ENCODE measurements around the gene DHRS7. TPM values are rescaled to one million over a fixed set of nuclear protein-coding genes. Genes with fewer than 3 reads are reported as not detected.

Gene DHRS7
- total RNA-seq, 1 experiment from 2014 or later: 27.7 TPM

DNA sequence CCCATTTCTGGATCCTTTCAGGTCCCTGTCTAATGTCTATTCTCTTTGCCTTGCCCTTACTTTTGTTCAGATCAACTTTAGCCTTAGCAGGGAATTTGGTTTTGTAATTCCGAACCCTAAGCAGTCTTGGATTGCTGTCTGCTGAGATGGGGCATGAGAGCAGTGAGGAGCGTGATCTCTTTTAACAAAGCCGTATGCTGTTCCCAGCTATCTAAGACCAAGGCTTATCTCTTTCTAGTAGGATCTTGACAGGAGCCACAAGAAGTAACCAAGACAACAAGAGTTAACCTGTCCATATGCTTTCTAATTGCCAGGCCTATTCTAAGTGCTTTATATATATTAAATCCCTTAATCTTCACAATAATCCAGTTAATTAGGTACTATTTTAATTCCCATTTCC lies 4.5 kb upstream of the DHRS7 start:
- Histone ChIP-seq H2BK120ac (ENCODE audit: low read depth, low read length, poor library complexity, severe bottlenecking) (no peak overlapping the region), H2BK12ac (ENCODE audit: insufficient read length, low read depth, low read length) (no peak overlapping the region), H3K14ac (ENCODE audit: insufficient read depth, low read length) (no peak overlapping the region), H2AK5ac (ENCODE audit: insufficient read length, low read length) (no peak overlapping the region), H3K79me2 (ENCODE audit: insufficient read depth, low read length) (no peaks in the 10 kb centered on the region), H2BK15ac (ENCODE audit: low read depth, low read length) (no peak overlapping the region), H2BK5ac (ENCODE audit: insufficient read length, low read length) (no peak overlapping the region), H2BK20ac (ENCODE audit: low read depth, low read length, poor library complexity, severe bottlenecking) (no peak overlapping the region), H3K27me3 (ENCODE audit: insufficient read depth, low read length) (no peaks in the 10 kb centered on the region), H4K91ac (ENCODE audit: insufficient read length, low read depth, low read length) (no peak overlapping the region), H3K9me3 (ENCODE audit: control insufficient read depth, low read depth, low read length) (no peaks in the 10 kb centered on the region), H3K56ac (ENCODE audit: insufficient read length, low read depth, low read length) (no peak overlapping the region), H3K4me1 (ENCODE audit: insufficient read depth, low read length) (no peaks in the 10 kb centered on the region), H4K5ac (ENCODE audit: insufficient read length, low read depth, low read length) (no peak overlapping the region), H3K23me2 (ENCODE audit: insufficient read length, low read depth, low read length, poor library complexity, severe bottlenecking) (peaks cover 5% of the 10 kb centered on the region), H3K4ac (ENCODE audit: low read depth, low read length) (no peak overlapping the region), H3K9ac (ENCODE audit: extremely low read depth, insufficient read length, low read length) (no peak overlapping the region), H4K20me1 (ENCODE audit: control insufficient read depth, insufficient read depth, insufficient read length) (no peaks in the 10 kb centered on the region), H3T11ph (ENCODE audit: low read length) (no peak overlapping the region), H2AFZ (ENCODE audit: low read length) (no peak overlapping the region), H3K4me2 (ENCODE audit: insufficient read depth, insufficient read length, low read length) (no peak overlapping the region), H3K27ac (ENCODE audit: insufficient read length, low read depth, low read length) (no peak overlapping the region), H3K23ac (ENCODE audit: insufficient read length, low read depth, low read length) (no peak overlapping the region), H4K8ac (replicated peaks; ENCODE audit: insufficient read length, low read depth, low read length) (no peak overlapping the region), H3K79me1 (ENCODE audit: insufficient read depth, low read depth, low read length, poor library complexity, severe bottlenecking) (no peaks in the 10 kb centered on the region), H3K18ac (ENCODE audit: insufficient read length, low read depth, low read length) (no peak overlapping the region)
- Mint-ChIP-seq H3K4me3 (no peak overlapping the region), H3K27ac (no peak overlapping the region), H3K27me3 (ENCODE audit: low read depth) (peaks cover 9% of the 10 kb centered on the region), H3K9me3 (peaks cover 5 to 8% of the 10 kb centered on the region in 2 experiments; a peak in 4 of 5 replicates), H3K4me1 (peaks cover 7 to 10% of the 10 kb centered on the region in 2 experiments), H3K36me3 (ENCODE audit: insufficient read depth in 1 of 3, low read depth in 3 of 3) (peaks cover 0 to 12% (median 11%) of the 10 kb centered on the region in 3 experiments; a peak in 3 of 7 replicates)
- DNase-seq: no peak
- WGBS (ENCODE audit: extremely low coverage, insufficient read length, low lambda C conversion rate): no CpG with 5 or more reads among the region's 3 CpGs
- TF ChIP-seq, protein P1, sequence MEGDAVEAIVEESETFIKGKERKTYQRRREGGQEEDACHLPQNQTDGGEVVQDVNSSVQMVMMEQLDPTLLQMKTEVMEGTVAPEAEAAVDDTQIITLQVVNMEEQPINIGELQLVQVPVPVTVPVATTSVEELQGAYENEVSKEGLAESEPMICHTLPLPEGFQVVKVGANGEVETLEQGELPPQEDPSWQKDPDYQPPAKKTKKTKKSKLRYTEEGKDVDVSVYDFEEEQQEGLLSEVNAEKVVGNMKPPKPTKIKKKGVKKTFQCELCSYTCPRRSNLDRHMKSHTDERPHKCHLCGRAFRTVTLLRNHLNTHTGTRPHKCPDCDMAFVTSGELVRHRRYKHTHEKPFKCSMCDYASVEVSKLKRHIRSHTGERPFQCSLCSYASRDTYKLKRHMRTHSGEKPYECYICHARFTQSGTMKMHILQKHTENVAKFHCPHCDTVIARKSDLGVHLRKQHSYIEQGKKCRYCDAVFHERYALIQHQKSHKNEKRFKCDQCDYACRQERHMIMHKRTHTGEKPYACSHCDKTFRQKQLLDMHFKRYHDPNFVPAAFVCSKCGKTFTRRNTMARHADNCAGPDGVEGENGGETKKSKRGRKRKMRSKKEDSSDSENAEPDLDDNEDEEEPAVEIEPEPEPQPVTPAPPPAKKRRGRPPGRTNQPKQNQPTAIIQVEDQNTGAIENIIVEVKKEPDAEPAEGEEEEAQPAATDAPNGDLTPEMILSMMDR (conservative IDR thresholded peaks at IDR 0.05): no peak

All from H9 (cell line).